ENCODE measurements around the gene PPP1CC. TPM values are rescaled to one million over a fixed set of nuclear protein-coding genes. Genes with fewer than 3 reads are reported as not detected.
"Not testable (repeated sequence)": the region's sequence is repeated elsewhere in the genome, so short reads cannot be mapped to it uniquely, and the experiment has no call there.

PPP1CC gene
- polyA plus RNA-seq, 1 of the 3 experiments (the other 2 are of a cell fraction) = 62.0 TPM

GRCh38 chr12:110725267-110725666 lies 17.4 kb downstream of the PPP1CC start:
- peaks cover 70 to 74% of the 10 kb centered on the region in 2 experiments for H3K36me3 ChIP-seq (replicated peaks in 1 of 2; ENCODE audit: control insufficient read depth in 1 of 2, insufficient read depth in 2 of 2, low read length in 1 of 2)
- no peaks in the 10 kb centered on the region for H3K9me3 ChIP-seq
- no peaks in the 10 kb centered on the region; a peak in 1 of 4 replicates for H3K4me1 ChIP-seq (ENCODE audit: control insufficient read depth in 1 of 2, insufficient read depth in 2 of 2, low read depth in 1 of 2, low read length in 1 of 2)
- no peak for TF ChIP-seq TEAD4 (IDR thresholded peaks at IDR 0.05; ENCODE audit: borderline replicate concordance, insufficient read depth)
- no peak for TF ChIP-seq TAF1 (IDR thresholded peaks at IDR 0.05; ENCODE audit: borderline replicate concordance, low read depth, low read length)
- TF ChIP-seq ELF1 (IDR thresholded peaks at IDR 0.05) = no peak
- no peak for TF ChIP-seq POLR2AphosphoS5 (IDR thresholded peaks at IDR 0.05; ENCODE audit: low read depth, low read length)
- TF ChIP-seq FOSL2 (IDR thresholded peaks at IDR 0.05; ENCODE audit: borderline replicate concordance, low read depth) = no peak
- TF ChIP-seq CHD2 (IDR thresholded peaks at IDR 0.05; ENCODE audit: low read length, partially characterized antibody) = peak; percentile 26
- no peak for TF ChIP-seq MXI1 (IDR thresholded peaks at IDR 0.05; ENCODE audit: low read depth, low read length)
- no peaks in the 10 kb centered on the region for H3F3A ChIP-seq (replicated peaks; ENCODE audit: insufficient read depth)
- CTCF ChIA-PET = no interaction called here
- no peak overlapping the region for H3K9ac ChIP-seq
- no peaks in the 10 kb centered on the region for H3K9me2 ChIP-seq
- POLR2A ChIA-PET = no interaction called here
- DNase-seq = no peak
- H4K20me1 ChIP-seq (ENCODE audit: insufficient read depth) = peaks cover 29% of the 10 kb centered on the region
- H2AFZ ChIP-seq (ENCODE audit: low read depth) = no peak overlapping the region
- H3K27me3 ChIP-seq (ENCODE audit: insufficient read depth) = no peaks in the 10 kb centered on the region
- 88% methylated on average over 4 of the region's 4 CpGs for WGBS (ENCODE audit: low lambda C conversion rate)
- H3K4me2 ChIP-seq = no peak overlapping the region
- no peak overlapping the region for H3K27ac ChIP-seq (ENCODE audit: low read depth in 2 of 2, low read length in 1 of 2)
- H3K79me2 ChIP-seq (ENCODE audit: insufficient read depth) = peaks cover 64% of the 10 kb centered on the region
- H3K4me3 ChIP-seq (ENCODE audit: low read depth in 2 of 2, low read length in 1 of 2) = no peak overlapping the region

GRCh38 chr12:110722892-110723291 lies 19.8 kb downstream of the PPP1CC start:
- H3K4me1 ChIP-seq (ENCODE audit: control insufficient read depth in 1 of 2, insufficient read depth in 2 of 2, low read depth in 1 of 2, low read length in 1 of 2); H3K9me3 ChIP-seq; H3F3A ChIP-seq (replicated peaks; ENCODE audit: insufficient read depth); H3K27me3 ChIP-seq (ENCODE audit: insufficient read depth); H3K4me2 ChIP-seq; H3K9me2 ChIP-seq; H3K27ac ChIP-seq (ENCODE audit: low read depth in 2 of 2, low read length in 1 of 2); H3K9ac ChIP-seq; H2AFZ ChIP-seq (ENCODE audit: low read depth); H3K4me3 ChIP-seq (ENCODE audit: low read depth in 2 of 2, low read length in 1 of 2); DNase-seq; POLR2A ChIA-PET: not testable (repeated sequence)
- peaks cover 40% of the 10 kb centered on the region for H3K79me2 ChIP-seq (ENCODE audit: insufficient read depth)
- peaks cover 24% of the 10 kb centered on the region for H4K20me1 ChIP-seq (ENCODE audit: insufficient read depth)
- H3K36me3 ChIP-seq (replicated peaks in 1 of 2; ENCODE audit: control insufficient read depth in 1 of 2, insufficient read depth in 2 of 2, low read length in 1 of 2) = peaks cover 66 to 80% of the 10 kb centered on the region in 2 experiments
- whole genome bisulfite sequencing (ENCODE audit: low lambda C conversion rate) = 96% methylated on average over 3 of the region's 3 CpGs
- CTCF ChIA-PET = interaction anchor here (1.6 kb wide), 1 partner anchor 24 kb away, joined by 4 read pairs; no protein-coding TSS in a partner anchor

GRCh38 chr12:110721570-110721969 lies 21.1 kb downstream of the PPP1CC start:
- CTCF ChIA-PET = interaction anchor here (1.0 kb wide), 1 partner anchor 166 kb away, joined by 3 read pairs; no protein-coding TSS in a partner anchor
- no peaks in the 10 kb centered on the region for H3K27me3 ChIP-seq (ENCODE audit: insufficient read depth)
- no peaks in the 10 kb centered on the region for H3K9me2 ChIP-seq
- TF ChIP-seq RFX5 (IDR thresholded peaks at IDR 0.05; ENCODE audit: low read length) = no peak
- TF ChIP-seq REST (IDR thresholded peaks at IDR 0.05; ENCODE audit: low read depth, low read length) = no peak
- TF ChIP-seq GATA2 (CRISPR knock-in tag; IDR thresholded peaks at IDR 0.05) = no peak
- TF ChIP-seq EZH2phosphoT487 (IDR thresholded peaks at IDR 0.05; ENCODE audit: borderline replicate concordance, low read depth) = no peak
- POLR2A ChIA-PET = no interaction called here
- H3K9me3 ChIP-seq = no peaks in the 10 kb centered on the region
- no peak for DNase-seq
- no peak overlapping the region for H3K9ac ChIP-seq
- H3K36me3 ChIP-seq (replicated peaks in 1 of 2; ENCODE audit: control insufficient read depth in 1 of 2, insufficient read depth in 2 of 2, low read length in 1 of 2) = peaks cover 61 to 76% of the 10 kb centered on the region in 2 experiments
- no peak overlapping the region for H3K4me2 ChIP-seq
- peaks cover 27% of the 10 kb centered on the region for H3K79me2 ChIP-seq (ENCODE audit: insufficient read depth)
- H3K27ac ChIP-seq (ENCODE audit: low read depth in 2 of 2, low read length in 1 of 2) = no peak overlapping the region; a peak in 1 of 4 replicates
- no peaks in the 10 kb centered on the region; a peak in 1 of 4 replicates for H3K4me1 ChIP-seq (ENCODE audit: control insufficient read depth in 1 of 2, insufficient read depth in 2 of 2, low read depth in 1 of 2, low read length in 1 of 2)
- no peak overlapping the region for H3K4me3 ChIP-seq (ENCODE audit: low read depth in 2 of 2, low read length in 1 of 2)
- H3F3A ChIP-seq (replicated peaks; ENCODE audit: insufficient read depth) = no peaks in the 10 kb centered on the region
- peaks cover 17% of the 10 kb centered on the region for H4K20me1 ChIP-seq (ENCODE audit: insufficient read depth)
- H2AFZ ChIP-seq (ENCODE audit: low read depth) = no peak overlapping the region

Measured in SK-N-SH (cell line).